ENCODE measurements around the gene GNG2.
A peak's percentile ranks its signal among the peaks of the same experiment; 100 is the strongest.

The GNG2 gene

GRCh38 chr14:51950007-51950406 is 89.6 kb downstream of the GNG2 start:
- DNase-seq: no peak

- DNase-seq: no peak
These were observed 91.2 kb downstream of the GNG2 start for GRCh38 chr14:51951656-51952055.

- no peak for DNase-seq
These were observed 93.6 kb downstream of the GNG2 start for GRCh38 chr14:51954031-51954430.

- DNase-seq: peak; percentile 9
These were observed 94.2 kb downstream of the GNG2 start for GRCh38 chr14:51954657-51955056.

- DNase-seq: no peak
These were observed 97.5 kb downstream of the GNG2 start for GRCh38 chr14:51957950-51958349.

GRCh38 chr14:51959928-51960327 is 99.5 kb downstream of the GNG2 start:
- no peak for DNase-seq

- no peak for DNase-seq
These were observed 100.5 kb downstream of the GNG2 start for GRCh38 chr14:51960866-51961265.

GRCh38 chr14:51962711-51963110 is 102.3 kb downstream of the GNG2 start:
- no peak for DNase-seq

GRCh38 chr14:51963286-51963685 is 102.9 kb downstream of the GNG2 start:
- DNase-seq: no peak

- no peak for DNase-seq
These were observed 107.1 kb downstream of the GNG2 start for GRCh38 chr14:51967521-51967920.

- DNase-seq: no peak
These were observed 109.6 kb downstream of the GNG2 start for GRCh38 chr14:51969852-51970540.

- no peak for DNase-seq
These were observed 112.2 kb downstream of the GNG2 start for GRCh38 chr14:51972566-51972965.

- DNase-seq: no peak
These were observed 116.7 kb downstream of the GNG2 start for GRCh38 chr14:51977075-51977474.

GRCh38 chr14:51978681-51979085 is 118.3 kb downstream of the GNG2 start:
- no peak for DNase-seq

GRCh38 chr14:51979088-51979709 is 118.8 kb downstream of the GNG2 start:
- peak; percentile 83 for DNase-seq

- no peak for DNase-seq
These were observed 120.9 kb downstream of the GNG2 start for GRCh38 chr14:51981218-51981854.

GRCh38 chr14:51988221-51988620 is 127.8 kb downstream of the GNG2 start:
- no peak for DNase-seq

- peak; percentile 92 for DNase-seq
These were observed 129.2 kb downstream of the GNG2 start, which contains the start of gene RTRAF for GRCh38 chr14:51989293-51990234. TSS of gene RTRAF (plus strand) at chr14:51989546. CDS start at chr14:51989640, 94 bp downstream.

GRCh38 chr14:51990488-51990887 is 130.1 kb downstream of the GNG2 start:
- DNase-seq: no peak

GRCh38 chr14:51993285-51993920 is 133.0 kb downstream of the GNG2 start:
- no peak for DNase-seq

- peak; percentile 62 for DNase-seq
These were observed 135.8 kb downstream of the GNG2 start for GRCh38 chr14:51996148-51996746.

GRCh38 chr14:51998348-51998747 is 137.9 kb downstream of the GNG2 start:
- DNase-seq: no peak

Data from CD4-positive, alpha-beta T cell treated with Interleukin-17A for 1 hour (primary cell).